SU-DHL-6 (cell line): ENCODE measurements around the gene MYO9A.

Experiments used
- CTCF ChIP-seq: fragments of 200-600 bp; sonication (generic); IDR thresholded peaks from one replicate; pipeline ENCODE4 v1.5.1; 2017; ENCODE audit warnings: antibody characterized with exemption, mild to moderate bottlenecking, low read length, moderate library complexity; ENCODE audit not compliant: insufficient read depth, poor library complexity, severe bottlenecking
- EZH2phosphoT487 ChIP-seq: fragments of 200-600 bp; sonication (generic), shearing (Covaris generic); conservative IDR thresholded peaks from 2 replicates; pipeline ENCODE4 v1.6.1; 2018; ENCODE audit warnings: mild to moderate bottlenecking, antibody characterized with exemption, low read length, moderate library complexity, mixed read lengths

- TF ChIP-seq CTCF (no peak), EZH2phosphoT487 (no peak)
Observed at GRCh38 chr15:71916834-71917233, 201.1 kb downstream of the MYO9A start.
